Transverse colon (tissue), 3 donors: ENCODE data around the gene JADE2.

Source experiments
- EP300 ChIP-seq: sonication (generic); formaldehyde crosslinking; IDR thresholded peaks from one replicate; pipeline ENCODE4 v1.6.1; 2017; ENCODE audit warnings: antibody characterized with exemption, low read depth
- POLR2A ChIP-seq: fragments of 450-650 bp; IDR thresholded peaks from one replicate; pipeline ENCODE4 v1.6.1; 2016; ENCODE audit warnings: antibody characterized with exemption, mild to moderate bottlenecking, moderate library complexity
- TF ChIP-seq, protein P1 (sequence below), 5 experiments: fragments of 200-600 bp in 3 of 5; fragments of 450-650 bp in 2 of 5; sonication (generic) in 3 of 5; IDR thresholded peaks; 1 replicate in 2 of 5; 2 replicates in 3 of 5; pipeline ENCODE4 v1.5.1; 2016 to 2017; ENCODE audit warnings: antibody characterized with exemption in 5 of 5, inconsistent platforms in 3 of 5, mild to moderate bottlenecking in 2 of 5, moderate library complexity in 1 of 5

GRCh38 chr5:134507452-134507851 is 18.0 kb upstream of the JADE2 start:
- TF ChIP-seq, protein P1, sequence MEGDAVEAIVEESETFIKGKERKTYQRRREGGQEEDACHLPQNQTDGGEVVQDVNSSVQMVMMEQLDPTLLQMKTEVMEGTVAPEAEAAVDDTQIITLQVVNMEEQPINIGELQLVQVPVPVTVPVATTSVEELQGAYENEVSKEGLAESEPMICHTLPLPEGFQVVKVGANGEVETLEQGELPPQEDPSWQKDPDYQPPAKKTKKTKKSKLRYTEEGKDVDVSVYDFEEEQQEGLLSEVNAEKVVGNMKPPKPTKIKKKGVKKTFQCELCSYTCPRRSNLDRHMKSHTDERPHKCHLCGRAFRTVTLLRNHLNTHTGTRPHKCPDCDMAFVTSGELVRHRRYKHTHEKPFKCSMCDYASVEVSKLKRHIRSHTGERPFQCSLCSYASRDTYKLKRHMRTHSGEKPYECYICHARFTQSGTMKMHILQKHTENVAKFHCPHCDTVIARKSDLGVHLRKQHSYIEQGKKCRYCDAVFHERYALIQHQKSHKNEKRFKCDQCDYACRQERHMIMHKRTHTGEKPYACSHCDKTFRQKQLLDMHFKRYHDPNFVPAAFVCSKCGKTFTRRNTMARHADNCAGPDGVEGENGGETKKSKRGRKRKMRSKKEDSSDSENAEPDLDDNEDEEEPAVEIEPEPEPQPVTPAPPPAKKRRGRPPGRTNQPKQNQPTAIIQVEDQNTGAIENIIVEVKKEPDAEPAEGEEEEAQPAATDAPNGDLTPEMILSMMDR (IDR thresholded peaks at IDR 0.05): no peak
- peak; percentile 63 for TF ChIP-seq POLR2A
- no peak for TF ChIP-seq EP300
